ENCODE data around the gene SLC34A3.

SLC34A3 gene

GRCh38 chr9:137229903-137230704, 597 bp upstream of the SLC34A3 start:
- H3K4me3 ChIP-seq (ENCODE audit: low read length), result no peak overlapping the region
- DNase-seq (ENCODE audit: low read depth), result no peak
- TF ChIP-seq CTCF (IDR thresholded peaks at IDR 0.05; ENCODE audit: insufficient read depth, low read depth, low read length, missing control alignments), result no peak

GRCh38 chr9:137231372-137232039, 805 bp downstream of the SLC34A3 start:
- H3K4me3 ChIP-seq (ENCODE audit: low read length), result no peak overlapping the region
- no peak for TF ChIP-seq CTCF (IDR thresholded peaks at IDR 0.05; ENCODE audit: insufficient read depth, low read depth, low read length, missing control alignments)

GRCh38 chr9:137232101-137232500, 1.4 kb downstream of the SLC34A3 start:
- no peak for DNase-seq (ENCODE audit: low read depth)
- TF ChIP-seq CTCF (IDR thresholded peaks at IDR 0.05; ENCODE audit: insufficient read depth, low read depth, low read length, missing control alignments), result no peak
- H3K4me3 ChIP-seq (ENCODE audit: low read length), result no peak overlapping the region

More at GRCh38 chr9:137231372-137232039, 805 bp downstream of the SLC34A3 start:
- DNase-seq (ENCODE audit: low read depth), result no peak

GRCh38 chr9:137232510-137232909, 1.8 kb downstream of the SLC34A3 start:
- no peak overlapping the region for H3K4me3 ChIP-seq (ENCODE audit: low read length)
- no peak for DNase-seq (ENCODE audit: low read depth)
- no peak for TF ChIP-seq CTCF (IDR thresholded peaks at IDR 0.05; ENCODE audit: insufficient read depth, low read depth, low read length, missing control alignments)

GRCh38 chr9:137233143-137233980, 2.7 kb downstream of the SLC34A3 start:
- no peak for TF ChIP-seq CTCF (IDR thresholded peaks at IDR 0.05; ENCODE audit: insufficient read depth, low read depth, low read length, missing control alignments)
- DNase-seq (ENCODE audit: low read depth), result no peak
- H3K4me3 ChIP-seq (ENCODE audit: low read length), result no peak overlapping the region

- no peak overlapping the region for H3K4me3 ChIP-seq (ENCODE audit: low read length)
- TF ChIP-seq CTCF (IDR thresholded peaks at IDR 0.05; ENCODE audit: insufficient read depth, low read depth, low read length, missing control alignments), result no peak
- DNase-seq (ENCODE audit: low read depth), result no peak
Measured at GRCh38 chr9:137234055-137234697, 3.5 kb downstream of the SLC34A3 start.
